ENCODE data around the gene DUSP8.

Gene DUSP8

DNA sequence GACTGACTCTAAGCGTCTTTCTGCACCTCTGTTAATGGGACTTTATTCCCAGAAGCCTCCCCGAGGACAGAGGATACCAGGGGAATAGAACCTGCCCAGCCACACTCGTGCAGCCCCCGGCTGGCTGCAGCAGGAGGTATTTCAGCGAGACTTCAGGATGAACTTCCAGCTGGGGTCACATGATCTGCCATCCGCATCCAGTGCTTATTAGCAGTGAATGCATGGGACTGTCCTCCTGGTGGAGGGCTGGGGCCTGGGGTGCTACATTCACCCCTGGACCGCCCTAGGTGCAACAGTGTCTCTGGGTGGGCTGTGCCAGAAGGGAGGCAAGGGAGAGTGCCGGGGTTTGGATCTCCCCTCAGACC, 1.6 kb downstream of the DUSP8 start:
- H3K4me3 ChIP-seq (ENCODE audit: low read length): no peak overlapping the region
- TF ChIP-seq, protein P1, sequence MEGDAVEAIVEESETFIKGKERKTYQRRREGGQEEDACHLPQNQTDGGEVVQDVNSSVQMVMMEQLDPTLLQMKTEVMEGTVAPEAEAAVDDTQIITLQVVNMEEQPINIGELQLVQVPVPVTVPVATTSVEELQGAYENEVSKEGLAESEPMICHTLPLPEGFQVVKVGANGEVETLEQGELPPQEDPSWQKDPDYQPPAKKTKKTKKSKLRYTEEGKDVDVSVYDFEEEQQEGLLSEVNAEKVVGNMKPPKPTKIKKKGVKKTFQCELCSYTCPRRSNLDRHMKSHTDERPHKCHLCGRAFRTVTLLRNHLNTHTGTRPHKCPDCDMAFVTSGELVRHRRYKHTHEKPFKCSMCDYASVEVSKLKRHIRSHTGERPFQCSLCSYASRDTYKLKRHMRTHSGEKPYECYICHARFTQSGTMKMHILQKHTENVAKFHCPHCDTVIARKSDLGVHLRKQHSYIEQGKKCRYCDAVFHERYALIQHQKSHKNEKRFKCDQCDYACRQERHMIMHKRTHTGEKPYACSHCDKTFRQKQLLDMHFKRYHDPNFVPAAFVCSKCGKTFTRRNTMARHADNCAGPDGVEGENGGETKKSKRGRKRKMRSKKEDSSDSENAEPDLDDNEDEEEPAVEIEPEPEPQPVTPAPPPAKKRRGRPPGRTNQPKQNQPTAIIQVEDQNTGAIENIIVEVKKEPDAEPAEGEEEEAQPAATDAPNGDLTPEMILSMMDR (conservative IDR thresholded peaks at IDR 0.05; ENCODE audit: low read length): no peak
- DNase-seq (ENCODE audit: low read depth): no peak

DNA sequence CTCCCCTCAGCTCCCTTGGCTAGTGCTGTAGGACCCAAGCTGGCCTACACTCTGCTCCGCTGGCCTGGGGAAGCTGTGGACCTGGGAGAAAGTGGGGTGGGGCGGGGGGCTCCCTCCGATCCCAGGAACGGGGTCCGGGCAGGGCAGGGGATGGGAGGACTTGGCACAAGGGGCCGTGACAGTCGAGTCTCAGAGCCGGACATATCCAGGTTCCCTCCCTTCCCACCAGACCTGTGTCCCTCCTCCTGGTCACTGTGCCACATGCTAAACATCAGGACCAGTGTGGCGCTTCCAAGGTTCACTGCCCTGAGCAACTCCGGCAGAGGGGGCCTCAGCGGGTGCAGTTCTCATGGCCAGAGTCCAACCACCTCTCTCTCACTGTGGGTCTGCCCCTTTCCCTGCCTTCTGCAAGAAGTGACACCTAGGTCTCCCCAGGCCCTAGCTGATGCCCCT, 2.0 kb downstream of the DUSP8 start:
- no peak overlapping the region for H3K4me3 ChIP-seq (ENCODE audit: low read length)
- DNase-seq (ENCODE audit: low read depth): no peak
- TF ChIP-seq, protein P1 (conservative IDR thresholded peaks at IDR 0.05; ENCODE audit: low read length): no peak

DNA sequence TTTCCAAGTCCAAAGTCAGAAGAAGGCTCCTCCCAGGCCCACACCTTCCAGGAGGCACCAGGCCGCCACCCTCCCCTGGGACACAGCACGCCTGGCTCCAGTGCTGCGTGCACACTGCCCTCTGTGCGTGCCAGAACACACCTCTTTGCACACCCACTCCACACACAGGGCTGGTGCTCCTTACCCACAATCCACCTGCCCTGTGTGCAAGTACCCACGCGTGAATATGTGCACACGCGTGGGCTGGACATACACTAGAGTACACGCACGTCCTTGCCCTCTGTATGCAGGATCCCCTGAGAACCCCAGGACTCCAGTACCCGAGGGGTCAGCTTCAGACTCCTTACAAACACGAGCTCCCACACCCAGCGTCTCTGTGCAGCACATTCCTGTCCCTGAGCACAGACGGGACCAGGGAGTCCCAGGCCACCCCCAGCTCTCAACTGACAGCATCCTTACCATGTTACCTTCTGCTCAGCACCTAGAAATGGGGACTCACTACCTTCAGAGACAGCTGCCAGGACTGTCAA, 2.8 kb downstream of the DUSP8 start:
- TF ChIP-seq, protein P1 (conservative IDR thresholded peaks at IDR 0.05; ENCODE audit: low read length): no peak
- DNase-seq (ENCODE audit: low read depth): no peak
- no peak overlapping the region for H3K4me3 ChIP-seq (ENCODE audit: low read length)

DNA sequence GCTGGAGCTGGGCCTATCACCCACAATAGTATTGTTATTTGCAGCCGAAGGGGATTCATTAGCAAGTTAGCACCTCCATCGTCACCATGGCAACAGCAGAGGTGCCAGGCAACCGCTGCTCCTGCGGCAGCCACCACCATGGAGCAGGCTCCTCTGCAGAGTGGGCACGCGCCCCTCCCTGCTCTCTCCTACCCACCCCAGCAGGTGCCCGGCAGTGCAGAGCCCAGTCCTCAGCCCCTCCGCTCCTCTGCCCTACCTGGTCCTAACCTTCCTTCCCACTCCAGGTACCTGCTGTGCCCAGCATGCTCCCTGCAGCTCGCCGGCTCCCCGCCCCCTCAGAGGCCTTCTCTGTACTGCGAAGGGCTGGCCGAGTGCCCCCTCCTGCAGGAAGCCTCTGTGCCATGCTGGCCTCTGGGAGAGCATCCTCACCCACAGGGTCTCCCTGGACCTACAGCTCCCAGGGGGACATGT, 3.6 kb downstream of the DUSP8 start:
- TF ChIP-seq, protein P1 (conservative IDR thresholded peaks at IDR 0.05; ENCODE audit: low read length): no peak
- no peak for DNase-seq (ENCODE audit: low read depth)
- no peak overlapping the region for H3K4me3 ChIP-seq (ENCODE audit: low read length)

DNA sequence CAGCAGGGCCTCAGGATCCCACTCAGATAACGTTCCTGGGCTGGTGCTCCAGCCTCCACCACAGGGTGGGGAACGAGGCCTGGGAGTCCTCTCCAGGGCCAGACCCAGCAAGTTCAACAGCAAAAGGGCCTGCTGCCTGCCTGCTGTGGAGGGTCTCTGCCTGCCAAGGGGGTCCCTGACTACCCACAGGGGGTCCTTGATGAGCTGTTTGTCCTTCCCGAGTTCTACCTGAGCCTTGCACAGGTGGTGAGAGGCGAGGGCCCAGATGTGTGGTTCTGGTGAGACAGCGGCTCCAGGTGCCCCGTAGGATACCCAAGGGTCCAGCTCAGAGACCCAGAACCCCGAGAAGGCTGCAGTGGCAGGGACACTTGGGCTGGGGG, 4.4 kb downstream of the DUSP8 start:
- DNase-seq (ENCODE audit: low read depth): no peak
- TF ChIP-seq, protein P1 (conservative IDR thresholded peaks at IDR 0.05; ENCODE audit: low read length): no peak

DNA sequence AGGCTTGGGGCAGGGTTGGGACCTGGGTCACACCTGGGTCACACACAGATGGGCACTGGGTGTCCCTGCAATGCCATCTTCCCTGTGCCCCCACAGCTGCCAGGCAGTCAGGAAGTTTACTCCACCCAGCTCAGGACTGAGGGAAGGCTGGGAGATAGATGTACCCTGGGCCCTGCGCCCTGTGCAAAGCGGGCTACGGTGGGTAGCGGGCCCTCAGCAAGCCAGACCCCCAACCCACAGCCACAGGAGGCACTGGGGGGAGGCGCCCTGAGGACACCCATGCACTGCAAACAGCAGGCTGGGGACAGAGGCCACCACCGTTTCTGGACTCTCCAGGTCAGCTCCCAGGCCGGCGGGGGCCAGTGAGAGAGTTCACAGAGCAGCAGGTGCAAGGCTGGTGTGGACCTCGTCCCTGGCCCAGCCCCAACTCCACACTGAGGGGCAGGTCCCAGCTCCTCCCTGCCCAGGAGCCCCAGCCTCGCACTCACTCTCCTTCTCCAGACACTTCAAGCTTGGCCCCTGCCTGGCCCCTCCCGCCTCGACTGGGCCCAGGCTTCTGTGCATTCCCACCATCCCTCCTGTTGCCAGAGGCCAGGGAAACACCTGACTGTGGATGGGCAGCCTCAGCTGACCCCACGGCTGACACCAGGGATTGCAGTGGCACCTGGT, 4.9 kb downstream of the DUSP8 start:
- no peak for DNase-seq (ENCODE audit: low read depth)

More for the DNA sequence above, 4.4 kb downstream of the DUSP8 start:
- H3K4me3 ChIP-seq (ENCODE audit: low read length): no peak overlapping the region

More for the DNA sequence above, 4.9 kb downstream of the DUSP8 start:
- no peak overlapping the region for H3K4me3 ChIP-seq (ENCODE audit: low read length)
- TF ChIP-seq, protein P1 (conservative IDR thresholded peaks at IDR 0.05; ENCODE audit: low read length): no peak

All from AG10803 (cell line).